ENCODE results near the gene NOTUM.

DNA sequence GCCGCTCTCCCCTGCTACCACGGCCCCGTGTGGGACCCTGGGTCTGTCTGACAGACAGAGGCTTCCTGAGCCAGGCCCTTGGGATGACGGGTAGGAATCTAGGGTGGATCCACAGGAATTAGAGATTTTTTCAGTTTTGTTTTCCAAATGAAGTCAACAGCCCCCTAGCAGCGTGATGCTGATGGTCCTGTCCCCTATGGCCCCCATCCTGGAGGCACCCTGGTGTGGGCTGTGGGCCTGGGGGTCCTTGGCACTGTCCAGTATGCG lies 46.2 kb upstream of the NOTUM start:
- TF ChIP-seq, protein P1, sequence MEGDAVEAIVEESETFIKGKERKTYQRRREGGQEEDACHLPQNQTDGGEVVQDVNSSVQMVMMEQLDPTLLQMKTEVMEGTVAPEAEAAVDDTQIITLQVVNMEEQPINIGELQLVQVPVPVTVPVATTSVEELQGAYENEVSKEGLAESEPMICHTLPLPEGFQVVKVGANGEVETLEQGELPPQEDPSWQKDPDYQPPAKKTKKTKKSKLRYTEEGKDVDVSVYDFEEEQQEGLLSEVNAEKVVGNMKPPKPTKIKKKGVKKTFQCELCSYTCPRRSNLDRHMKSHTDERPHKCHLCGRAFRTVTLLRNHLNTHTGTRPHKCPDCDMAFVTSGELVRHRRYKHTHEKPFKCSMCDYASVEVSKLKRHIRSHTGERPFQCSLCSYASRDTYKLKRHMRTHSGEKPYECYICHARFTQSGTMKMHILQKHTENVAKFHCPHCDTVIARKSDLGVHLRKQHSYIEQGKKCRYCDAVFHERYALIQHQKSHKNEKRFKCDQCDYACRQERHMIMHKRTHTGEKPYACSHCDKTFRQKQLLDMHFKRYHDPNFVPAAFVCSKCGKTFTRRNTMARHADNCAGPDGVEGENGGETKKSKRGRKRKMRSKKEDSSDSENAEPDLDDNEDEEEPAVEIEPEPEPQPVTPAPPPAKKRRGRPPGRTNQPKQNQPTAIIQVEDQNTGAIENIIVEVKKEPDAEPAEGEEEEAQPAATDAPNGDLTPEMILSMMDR (conservative IDR thresholded peaks at IDR 0.05; ENCODE audit: low read length): no peak
- TF ChIP-seq EZH2phosphoT487 (IDR thresholded peaks at IDR 0.05; ENCODE audit: borderline replicate concordance, low read depth, low read length): no peak
